SK-MEL-5 (cell line): ENCODE data around the gene NMT1. TPM values are rescaled to one million over a fixed set of nuclear protein-coding genes. Genes with fewer than 3 reads are reported as not detected.

Experiments
- DNase-seq: peaks from one replicate; pipeline ENCODE4 v3.0.0-alpha.2; 2016; ENCODE audit warnings: low read depth, low spot score
- in situ Hi-C: cut with HindIII; loops from 2 replicates; pipeline ENCODE4 v1.10.0; 2016; ENCODE audit warnings: low sequenced_read_pairs, high pct_unique_total_duplicates, low pct_unique_long_range_greater_than_20kb
- total RNA-seq: library from RNA; depleted of rRNA; stranded (reverse); fragments of >200 nt; shearing (Covaris generic); gene quantifications from 2 replicates; pipeline ENCODE4 v1.2.3, GENCODE V29; 2014

NMT1 gene
- total RNA-seq, 1 experiment from 2014 or later, result 71.5 TPM

DNA sequence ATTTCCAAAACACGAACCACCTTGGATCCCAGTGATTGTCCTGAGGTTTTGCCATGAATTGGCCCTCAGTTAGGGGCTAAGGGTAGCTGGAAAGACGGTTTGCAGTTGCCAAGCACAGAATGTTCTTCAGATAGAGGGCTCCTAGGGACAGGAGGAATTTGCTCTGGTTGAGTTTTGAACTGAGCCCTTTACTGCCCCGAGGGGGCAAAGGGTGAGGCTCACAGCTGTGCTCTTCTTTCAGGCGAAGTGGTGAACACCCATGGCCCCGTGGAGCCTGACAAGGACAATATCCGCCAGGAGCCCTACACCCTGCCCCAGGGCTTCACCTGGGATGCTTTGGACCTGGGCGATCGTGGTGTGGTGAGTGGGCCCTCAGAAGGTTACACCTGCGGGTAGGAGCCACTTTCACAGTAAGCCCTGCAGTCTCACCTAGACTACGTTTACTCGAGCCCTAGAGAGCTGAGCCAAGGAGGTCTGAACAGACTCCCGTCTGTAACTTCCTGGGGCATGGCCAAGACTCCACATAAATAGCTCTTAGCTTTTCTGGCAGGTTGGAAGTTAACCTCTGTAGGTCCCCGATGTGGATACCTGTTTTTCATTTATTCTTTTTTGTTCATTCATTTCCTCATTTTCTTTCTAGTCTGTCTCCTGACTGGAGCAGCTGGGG, 32.5 kb downstream of the NMT1 start:
- in situ Hi-C loops, result no loop called here
- no peak for DNase-seq

DNA sequence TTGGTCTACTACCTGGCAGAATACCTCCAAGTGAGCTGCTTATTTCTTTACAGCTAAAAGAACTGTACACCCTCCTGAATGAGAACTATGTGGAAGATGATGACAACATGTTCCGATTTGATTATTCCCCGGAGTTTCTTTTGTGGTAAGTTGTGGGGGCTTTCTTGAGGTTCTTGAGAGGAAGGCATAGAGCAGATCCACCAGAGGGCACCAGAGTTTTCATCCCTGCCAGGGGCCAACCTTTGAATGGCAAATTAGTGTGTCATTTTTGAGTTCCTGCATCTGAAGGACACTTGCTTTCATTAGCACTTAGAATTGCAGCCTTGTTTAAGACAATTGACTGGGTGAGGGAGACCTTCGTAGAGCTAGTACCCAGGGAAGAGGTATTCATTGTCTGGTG, 35.0 kb downstream of the NMT1 start:
- in situ Hi-C loops, result no loop called here
- peak; percentile 60 for DNase-seq

DNA sequence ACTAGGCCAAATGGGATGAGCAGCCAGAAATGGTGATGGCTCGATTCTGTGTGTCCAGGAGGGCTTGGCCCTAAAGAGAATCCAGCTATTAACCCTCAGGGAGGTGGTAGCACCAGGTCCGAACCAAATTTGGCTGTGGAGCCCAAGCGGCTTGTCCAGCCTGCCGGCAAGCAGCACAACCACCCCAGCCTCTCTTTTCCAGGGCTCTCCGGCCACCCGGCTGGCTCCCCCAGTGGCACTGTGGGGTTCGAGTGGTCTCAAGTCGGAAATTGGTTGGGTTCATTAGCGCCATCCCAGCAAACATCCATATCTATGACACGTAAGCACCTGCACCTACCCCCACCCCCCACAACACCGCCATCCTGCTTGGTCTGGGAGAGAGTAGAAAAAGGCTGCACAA, 35.8 kb downstream of the NMT1 start:
- in situ Hi-C loops, result no loop called here
- DNase-seq, result no peak

DNA sequence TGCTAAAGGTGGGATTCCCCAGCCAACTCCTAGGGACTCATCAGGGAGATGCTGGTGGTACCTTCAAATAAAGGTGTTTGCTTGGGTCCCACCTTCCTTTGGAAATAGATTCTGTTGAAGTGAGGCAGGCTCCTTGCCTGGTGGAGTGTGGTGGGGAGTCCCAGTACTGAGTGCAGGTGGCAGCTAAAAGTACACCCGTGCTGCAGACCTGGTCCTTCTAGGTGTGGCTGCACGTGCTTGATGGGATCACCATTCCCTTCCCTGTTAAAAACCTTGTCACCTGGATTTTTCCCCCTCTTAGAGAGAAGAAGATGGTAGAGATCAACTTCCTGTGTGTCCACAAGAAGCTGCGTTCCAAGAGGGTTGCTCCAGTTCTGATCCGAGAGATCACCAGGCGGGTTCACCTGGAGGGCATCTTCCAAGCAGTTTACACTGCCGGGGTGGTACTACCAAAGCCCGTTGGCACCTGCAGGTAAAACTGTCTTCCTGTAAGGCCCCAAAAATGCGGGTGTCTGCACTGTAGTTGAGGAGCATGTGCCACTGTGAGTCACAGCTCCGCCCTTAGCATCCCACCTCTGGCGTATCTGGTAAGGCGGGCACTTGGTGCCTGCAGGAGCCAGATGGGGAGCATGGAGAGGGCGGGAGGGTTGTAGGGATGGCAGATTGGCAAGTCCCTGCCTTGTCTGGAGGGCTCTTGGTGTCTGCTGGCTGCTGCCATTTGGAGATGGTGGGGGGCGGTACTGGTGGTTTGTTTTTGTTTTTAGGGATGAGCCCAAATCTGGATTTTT, 37.2 kb downstream of the NMT1 start:
- DNase-seq, result no peak
- in situ Hi-C loops, result no loop called here

DNA sequence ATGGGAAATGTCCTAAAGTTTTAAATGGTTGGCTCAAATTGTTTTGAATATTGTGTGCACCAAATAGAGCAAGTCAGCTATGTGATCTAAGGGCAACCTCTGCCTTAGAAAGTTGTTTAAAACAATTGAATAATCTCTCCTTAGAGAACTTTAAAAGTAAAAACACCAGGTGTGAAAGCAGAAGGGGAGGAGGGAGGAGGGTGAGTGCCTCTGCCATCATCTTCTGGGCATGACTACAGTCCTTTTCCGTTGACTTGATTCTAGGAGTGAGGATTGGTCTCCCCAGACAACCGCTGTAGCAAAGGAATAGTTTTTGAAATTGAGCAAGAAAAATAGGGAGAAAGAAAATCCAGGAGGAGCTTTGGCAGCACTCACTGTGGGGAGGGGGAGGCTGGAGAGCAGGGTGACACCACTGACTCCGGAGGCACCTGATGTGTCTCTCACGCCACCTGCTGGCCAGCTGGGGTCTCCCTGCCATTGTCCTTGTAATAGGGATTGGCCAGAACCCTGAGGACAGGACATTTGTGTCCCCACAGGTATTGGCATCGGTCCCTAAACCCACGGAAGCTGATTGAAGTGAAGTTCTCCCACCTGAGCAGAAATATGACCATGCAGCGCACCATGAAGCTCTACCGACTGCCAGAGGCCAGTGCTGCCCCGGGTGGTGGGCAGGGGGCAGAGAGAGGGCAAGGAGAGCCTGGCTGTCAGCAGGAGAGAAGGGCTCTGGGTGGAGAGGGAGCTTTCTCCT, 37.9 kb downstream of the NMT1 start:
- DNase-seq, result peak; percentile 76
- in situ Hi-C loops, result no loop called here

DNA sequence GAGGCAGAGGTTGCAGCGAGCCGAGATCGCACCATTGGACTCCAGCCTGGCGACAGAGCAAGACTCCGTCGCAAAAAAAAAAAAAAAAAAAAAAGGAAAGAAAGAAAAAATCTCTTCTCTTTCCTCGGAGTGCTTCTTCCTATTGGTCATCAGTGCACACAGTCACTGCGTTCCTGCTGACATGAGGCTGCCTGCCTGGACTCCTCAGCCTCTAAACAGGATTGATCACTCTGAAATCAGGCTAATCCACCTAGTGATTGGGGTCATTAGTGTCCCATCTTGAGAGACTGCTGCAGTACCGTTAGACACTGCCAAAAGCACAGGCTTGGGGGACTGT, 40.4 kb downstream of the NMT1 start:
- no peak for DNase-seq
- in situ Hi-C loops, result no loop called here

GRCh38 chr17:45101883-45102811, 41.0 kb downstream of the NMT1 start:
- in situ Hi-C loops, result no loop called here
- no peak for DNase-seq

GRCh38 chr17:45102856-45103255, 41.7 kb downstream of the NMT1 start:
- in situ Hi-C loops, result no loop called here
- DNase-seq, result no peak

DNA sequence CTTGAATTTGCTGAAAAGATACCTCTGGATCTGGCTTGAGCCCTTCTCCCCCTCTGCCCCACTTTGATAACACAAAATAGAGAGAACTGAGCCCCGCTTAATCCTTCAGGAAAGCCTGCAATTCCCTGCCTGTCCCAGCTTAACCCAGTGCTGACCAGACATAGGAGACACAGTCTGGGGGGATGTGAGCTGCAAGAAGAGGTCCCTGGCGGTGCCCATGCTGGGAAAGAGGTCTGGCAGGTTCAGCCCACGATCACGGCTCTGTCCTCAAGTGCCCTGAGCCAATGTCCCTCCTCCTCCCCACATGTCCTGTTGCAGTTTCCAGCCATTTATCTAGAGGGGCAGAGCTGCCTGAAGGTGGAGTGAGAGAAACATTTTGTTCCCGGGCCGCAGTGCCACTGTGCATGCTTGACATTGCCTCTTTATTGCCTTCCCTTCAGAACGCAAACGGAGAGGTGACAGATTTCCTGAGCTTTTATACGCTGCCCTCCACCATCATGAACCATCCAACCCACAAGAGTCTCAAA, 42.2 kb downstream of the NMT1 start:
- DNase-seq, result no peak
- in situ Hi-C loops, result no loop called here

GRCh38 chr17:45104029-45104428, 42.9 kb downstream of the NMT1 start:
- no peak for DNase-seq
- in situ Hi-C loops, result no loop called here

GRCh38 chr17:45104497-45104896, 43.4 kb downstream of the NMT1 start:
- in situ Hi-C loops, result no loop called here
- no peak for DNase-seq

DNA sequence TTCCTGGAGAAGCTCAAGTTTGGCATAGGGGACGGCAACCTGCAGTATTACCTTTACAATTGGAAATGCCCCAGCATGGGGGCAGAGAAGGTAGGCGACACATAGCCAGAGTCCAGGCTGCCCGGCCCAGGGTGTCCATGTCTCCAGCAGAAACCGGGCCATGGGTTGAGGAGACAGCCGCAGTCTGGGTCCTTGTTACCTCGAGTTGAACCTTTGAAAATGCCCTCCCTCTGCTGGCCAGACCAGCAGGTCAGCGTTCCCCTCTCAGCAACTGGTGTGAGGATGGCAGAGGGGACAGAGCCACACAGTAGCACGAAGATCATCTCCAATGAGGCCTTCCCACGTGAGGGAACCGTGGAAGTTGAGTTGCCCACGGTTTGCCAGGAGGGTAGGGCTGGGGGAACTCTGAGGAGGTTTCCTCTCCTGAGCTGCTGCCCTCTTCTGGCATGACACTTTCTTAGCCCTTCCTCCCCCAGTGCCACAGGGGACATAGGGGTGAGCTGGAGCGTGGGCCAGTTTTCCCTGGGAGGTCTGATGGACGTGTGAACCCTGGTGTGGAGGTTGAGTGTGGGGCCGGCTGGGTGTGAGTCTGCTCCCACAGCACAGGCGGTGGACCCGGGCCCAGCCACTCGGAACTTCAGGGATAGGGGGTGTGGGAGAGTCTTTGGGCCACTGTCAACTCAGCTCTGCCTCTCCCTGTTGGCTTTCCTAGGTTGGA, 43.9 kb downstream of the NMT1 start:
- no peak for DNase-seq
- in situ Hi-C loops, result no loop called here

DNA sequence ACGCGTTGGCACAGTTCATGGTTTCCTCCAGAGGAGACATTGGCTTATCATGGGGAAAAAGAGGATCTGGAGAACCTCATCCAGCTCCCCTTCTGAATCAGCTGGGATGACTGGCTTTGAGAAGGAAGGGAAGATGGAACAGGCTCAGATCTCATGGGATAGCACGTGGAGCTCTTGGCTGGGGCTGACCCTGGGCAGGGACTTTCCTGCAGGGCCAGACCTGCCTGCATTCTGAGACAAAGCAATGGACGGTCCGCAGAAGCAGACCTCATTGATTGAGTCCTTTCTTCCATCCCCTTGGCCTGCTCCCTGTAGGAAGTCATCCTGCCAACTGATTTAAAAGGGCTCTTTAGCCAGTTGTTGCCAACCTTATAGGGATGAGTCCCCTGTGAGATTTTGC, 45.0 kb downstream of the NMT1 start:
- in situ Hi-C loops, result no loop called here
- DNase-seq, result no peak

GRCh38 chr17:45106582-45106981, 45.5 kb downstream of the NMT1 start:
- in situ Hi-C loops, result no loop called here

DNA sequence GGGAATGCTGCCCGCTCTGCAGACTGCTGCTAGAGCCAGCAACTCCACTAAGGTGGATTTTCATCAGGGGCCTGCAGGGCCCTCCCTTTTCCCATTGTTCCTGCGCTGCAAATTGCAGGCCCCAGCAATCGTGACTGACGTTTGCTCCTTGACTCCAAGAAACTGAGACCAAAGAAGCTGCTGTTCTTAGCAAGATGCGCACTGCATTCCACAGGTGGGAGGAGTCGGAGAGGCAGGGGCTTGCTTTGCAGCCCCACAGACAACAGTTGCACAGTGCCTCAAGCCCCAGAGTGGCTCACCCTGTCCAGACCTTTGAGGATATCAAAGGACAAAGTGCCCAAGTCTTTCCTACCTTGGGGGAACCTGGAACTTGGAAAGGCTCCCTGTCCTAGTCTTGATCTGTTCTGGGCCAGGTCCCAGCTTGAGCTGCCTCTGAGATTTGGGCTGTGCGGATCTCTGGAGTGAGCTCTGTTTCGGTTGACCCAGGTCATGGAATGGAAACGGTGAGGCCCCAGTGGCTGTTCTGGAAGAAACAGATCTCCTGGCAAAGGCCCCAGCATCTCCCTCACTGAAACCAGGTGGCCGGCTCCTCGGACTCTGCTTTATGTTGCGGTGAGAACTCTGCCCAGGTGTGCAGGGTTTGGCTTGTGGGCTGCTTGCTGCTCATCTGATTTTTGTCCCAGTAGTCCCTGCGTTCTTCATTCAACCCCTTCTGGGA, 46.3 kb downstream of the NMT1 start:
- in situ Hi-C loops, result no loop called here
- no peak for DNase-seq

More at GRCh38 chr17:45106582-45106981, 45.5 kb downstream of the NMT1 start:
- DNase-seq, result no peak

DNA sequence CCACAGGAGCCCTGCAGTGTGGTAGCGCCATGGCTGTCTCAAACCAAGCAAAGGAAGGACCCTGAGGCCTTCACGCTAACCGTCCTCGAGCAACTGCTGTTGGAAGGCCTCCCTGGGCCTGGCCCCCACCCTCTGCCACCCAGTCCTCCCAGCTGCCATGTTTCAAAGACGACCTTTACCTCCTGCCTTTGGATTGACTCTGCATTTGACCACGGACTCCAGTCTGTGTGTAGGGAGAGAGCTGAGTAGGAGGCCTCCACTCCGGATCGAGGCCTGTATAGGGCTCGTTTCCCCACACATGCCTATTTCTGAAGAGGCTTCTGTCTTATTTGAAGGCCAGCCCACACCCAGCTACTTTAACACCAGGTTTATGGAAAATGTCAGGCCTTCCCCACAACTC, 46.9 kb downstream of the NMT1 start:
- in situ Hi-C loops, result no loop called here
- no peak for DNase-seq
